ENCODE measurements around the gene PRKAG2. TPM values are rescaled to one million over a fixed set of nuclear protein-coding genes. Genes with fewer than 3 reads are reported as not detected.

The PRKAG2 gene
- total RNA-seq, 2 experiments from 2014 or later, result 39.3 to 42.3 TPM

DNA sequence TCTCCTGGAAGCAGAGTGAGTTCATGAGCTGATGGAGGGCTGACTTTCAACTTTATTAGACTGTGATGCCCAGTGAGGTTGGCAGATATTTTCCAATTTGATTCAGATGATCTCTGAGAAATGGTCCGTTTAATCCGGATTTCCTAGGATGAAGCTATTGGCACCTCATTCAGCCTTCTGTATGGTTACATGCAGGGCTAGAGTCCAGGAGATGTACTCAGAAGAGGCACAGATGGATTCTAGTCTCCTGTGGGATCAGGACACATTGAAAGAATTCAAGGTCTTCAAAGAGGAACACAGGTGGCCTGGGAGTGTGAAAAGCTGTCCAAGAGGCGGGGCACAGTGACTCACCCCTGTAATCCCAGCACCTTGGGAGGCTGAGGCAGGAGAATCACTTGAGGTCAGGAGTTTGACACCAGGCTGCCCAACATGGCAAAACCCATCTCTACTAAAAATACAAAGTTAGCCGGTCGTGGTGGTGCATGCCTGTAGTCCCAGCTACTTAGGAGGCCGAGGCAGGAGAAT lies 334.2 kb downstream of the PRKAG2 start:
- Histone ChIP-seq H3K27ac (ENCODE audit: low read depth in 1 of 2, low read length in 2 of 2) (no peak overlapping the region), H3K4me1 (ENCODE audit: insufficient read depth, low read length) (peaks cover under 1% of the 10 kb centered on the region), H3K4me3 (ENCODE audit: low read length) (no peak overlapping the region), H3K27me3 (ENCODE audit: control insufficient read depth in 1 of 2, insufficient read depth in 2 of 2, low read length in 2 of 2) (no peaks in the 10 kb centered on the region), H3K36me3 (ENCODE audit: insufficient read depth, low read length) (no peaks in the 10 kb centered on the region), H3K9me3 (ENCODE audit: control insufficient read depth in 1 of 2, insufficient read depth in 1 of 2, low read length in 2 of 2) (no peaks in the 10 kb centered on the region)
- no peak overlapping the region for H3K4me3 Mint-ChIP-seq
- no peak for DNase-seq
- peaks cover 8% of the 10 kb centered on the region for H3K4me1 Mint-ChIP-seq (ENCODE audit: low read depth)
- intact Hi-C loops (cut with DNase I, micrococcal nuclease), result no loop called here
- no peaks in the 10 kb centered on the region for H3K9me3 Mint-ChIP-seq
- ChIA-PET POLR2A (no interaction called here), CTCF (no interaction called here)
- peaks cover 36% of the 10 kb centered on the region for H3K27me3 Mint-ChIP-seq
- ATAC-seq (ENCODE audit: poor library complexity), result no peak
- no peak overlapping the region for H3K27ac Mint-ChIP-seq
- TF ChIP-seq, protein P1, sequence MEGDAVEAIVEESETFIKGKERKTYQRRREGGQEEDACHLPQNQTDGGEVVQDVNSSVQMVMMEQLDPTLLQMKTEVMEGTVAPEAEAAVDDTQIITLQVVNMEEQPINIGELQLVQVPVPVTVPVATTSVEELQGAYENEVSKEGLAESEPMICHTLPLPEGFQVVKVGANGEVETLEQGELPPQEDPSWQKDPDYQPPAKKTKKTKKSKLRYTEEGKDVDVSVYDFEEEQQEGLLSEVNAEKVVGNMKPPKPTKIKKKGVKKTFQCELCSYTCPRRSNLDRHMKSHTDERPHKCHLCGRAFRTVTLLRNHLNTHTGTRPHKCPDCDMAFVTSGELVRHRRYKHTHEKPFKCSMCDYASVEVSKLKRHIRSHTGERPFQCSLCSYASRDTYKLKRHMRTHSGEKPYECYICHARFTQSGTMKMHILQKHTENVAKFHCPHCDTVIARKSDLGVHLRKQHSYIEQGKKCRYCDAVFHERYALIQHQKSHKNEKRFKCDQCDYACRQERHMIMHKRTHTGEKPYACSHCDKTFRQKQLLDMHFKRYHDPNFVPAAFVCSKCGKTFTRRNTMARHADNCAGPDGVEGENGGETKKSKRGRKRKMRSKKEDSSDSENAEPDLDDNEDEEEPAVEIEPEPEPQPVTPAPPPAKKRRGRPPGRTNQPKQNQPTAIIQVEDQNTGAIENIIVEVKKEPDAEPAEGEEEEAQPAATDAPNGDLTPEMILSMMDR (IDR thresholded peaks at IDR 0.05), result no peak
- H3K36me3 Mint-ChIP-seq (ENCODE audit: low read depth), result no peaks in the 10 kb centered on the region

DNA sequence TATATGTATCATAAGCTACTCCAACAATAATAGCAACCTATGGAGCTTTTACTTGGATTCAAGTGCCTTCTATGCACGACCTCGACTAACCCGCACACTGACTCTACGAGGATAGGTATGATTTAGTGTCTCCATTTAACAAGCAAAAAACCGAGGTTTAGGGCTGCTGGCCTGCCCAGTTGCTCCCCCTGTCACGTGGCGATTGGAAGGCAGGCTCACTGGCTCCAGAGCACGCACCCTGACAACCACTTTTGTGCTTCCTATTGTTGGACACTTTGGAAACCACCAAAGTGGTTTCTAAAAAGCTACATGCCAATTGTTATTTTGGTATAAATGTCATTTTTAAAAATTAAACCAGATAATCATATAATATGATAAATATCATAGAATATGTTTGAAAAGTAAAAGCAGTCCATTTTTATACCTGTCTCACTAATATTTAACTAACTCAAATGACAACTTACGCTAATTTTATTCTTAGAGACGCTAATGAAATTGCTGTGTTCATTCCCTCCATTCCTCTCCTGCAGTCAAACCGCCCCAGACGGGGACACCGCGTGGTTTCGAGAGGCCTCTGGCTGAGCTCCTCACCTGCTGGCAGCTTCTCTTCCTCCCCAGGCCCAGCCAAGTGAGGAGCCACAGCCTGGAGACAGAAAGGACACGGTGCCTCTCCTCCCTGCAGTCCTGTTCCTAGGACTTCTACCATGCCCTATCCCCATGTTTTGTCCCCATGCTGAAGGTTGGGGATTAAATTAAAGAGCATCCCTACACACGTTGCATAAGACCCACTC lies 335.0 kb downstream of the PRKAG2 start:
- Mint-ChIP-seq H3K4me1 (ENCODE audit: low read depth) (peaks cover 10% of the 10 kb centered on the region), H3K36me3 (ENCODE audit: low read depth) (no peaks in the 10 kb centered on the region), H3K27ac (no peak overlapping the region), H3K9me3 (no peaks in the 10 kb centered on the region), H3K4me3 (no peak overlapping the region), H3K27me3 (peaks cover 33% of the 10 kb centered on the region)
- CTCF ChIA-PET, result no interaction called here
- DNase-seq, result no peak
- intact Hi-C loops (cut with DNase I, micrococcal nuclease), result no loop called here
- no peak for ATAC-seq (ENCODE audit: poor library complexity)
- TF ChIP-seq, protein P1 (IDR thresholded peaks at IDR 0.05), result no peak
- no peaks in the 10 kb centered on the region for H3K36me3 ChIP-seq (ENCODE audit: insufficient read depth, low read length)
- no peaks in the 10 kb centered on the region for H3K9me3 ChIP-seq (ENCODE audit: control insufficient read depth in 1 of 2, insufficient read depth in 1 of 2, low read length in 2 of 2)
- POLR2A ChIA-PET, result no interaction called here
- H3K4me3 ChIP-seq (ENCODE audit: low read length), result no peak overlapping the region
- H3K27ac ChIP-seq (ENCODE audit: low read depth in 1 of 2, low read length in 2 of 2), result no peak overlapping the region
- H3K4me1 ChIP-seq (ENCODE audit: insufficient read depth, low read length), result peaks cover 3% of the 10 kb centered on the region
- H3K27me3 ChIP-seq (ENCODE audit: control insufficient read depth in 1 of 2, insufficient read depth in 2 of 2, low read length in 2 of 2), result no peaks in the 10 kb centered on the region

DNA sequence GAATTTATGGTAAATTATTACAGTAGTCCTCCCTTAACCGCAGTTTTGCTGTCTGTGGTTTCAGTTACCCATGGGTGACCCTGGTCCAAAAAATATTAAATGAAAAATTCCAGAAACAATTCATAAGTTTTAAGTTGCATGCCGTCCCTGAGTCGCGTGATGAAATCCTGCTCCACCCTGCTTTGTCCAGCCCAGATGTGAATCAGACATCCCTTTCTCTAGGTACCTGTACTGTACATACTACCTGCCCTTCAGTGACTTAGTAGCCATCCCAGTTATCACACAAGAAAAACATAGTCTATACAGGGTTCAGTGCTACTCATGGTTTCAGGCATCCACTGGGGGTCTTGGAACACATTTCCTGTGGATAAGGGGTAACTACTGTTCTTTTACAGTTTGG lies 336.8 kb downstream of the PRKAG2 start:
- peaks cover 3% of the 10 kb centered on the region for H3K4me1 ChIP-seq (ENCODE audit: insufficient read depth, low read length)
- Mint-ChIP-seq H3K9me3 (no peaks in the 10 kb centered on the region), H3K27ac (no peak overlapping the region), H3K27me3 (peaks cover 18% of the 10 kb centered on the region), H3K4me1 (ENCODE audit: low read depth) (peaks cover 10% of the 10 kb centered on the region), H3K36me3 (ENCODE audit: low read depth) (no peaks in the 10 kb centered on the region), H3K4me3 (no peak overlapping the region)
- no peak overlapping the region for H3K4me3 ChIP-seq (ENCODE audit: low read length)
- no peak overlapping the region for H3K27ac ChIP-seq (ENCODE audit: low read depth in 1 of 2, low read length in 2 of 2)
- ATAC-seq (ENCODE audit: poor library complexity) (no peak), DNase-seq (no peak)
- H3K27me3 ChIP-seq (ENCODE audit: control insufficient read depth in 1 of 2, insufficient read depth in 2 of 2, low read length in 2 of 2), result no peaks in the 10 kb centered on the region
- intact Hi-C loops (cut with DNase I, micrococcal nuclease), result no loop called here
- no peaks in the 10 kb centered on the region for H3K9me3 ChIP-seq (ENCODE audit: control insufficient read depth in 1 of 2, insufficient read depth in 1 of 2, low read length in 2 of 2)
- CTCF ChIA-PET, result no interaction called here
- H3K36me3 ChIP-seq (ENCODE audit: insufficient read depth, low read length), result no peaks in the 10 kb centered on the region
- POLR2A ChIA-PET, result no interaction called here
- TF ChIP-seq, protein P1 (IDR thresholded peaks at IDR 0.05), result no peak
